ENCODE measurements around the gene USP9X.

DNA sequence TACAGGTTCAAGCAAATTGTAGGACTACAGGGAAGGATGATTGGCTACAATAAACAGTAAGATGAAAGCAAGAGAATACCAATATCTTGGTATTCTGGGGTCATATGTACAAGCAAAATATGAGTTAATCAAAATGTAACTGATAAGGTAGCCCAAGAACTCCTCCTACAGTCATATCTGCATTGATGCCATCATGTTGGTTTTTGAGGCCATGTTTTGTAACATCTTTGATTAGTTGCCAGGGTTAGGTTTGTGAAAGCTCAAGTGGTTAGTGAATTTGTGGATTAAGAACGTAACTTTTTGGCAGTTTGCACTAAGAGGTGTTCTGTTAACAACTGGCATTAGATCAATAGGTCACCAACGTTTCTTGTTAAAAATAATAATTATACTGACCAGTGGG is 59.6 kb downstream of the USP9X start:
- TF ChIP-seq, protein P1, sequence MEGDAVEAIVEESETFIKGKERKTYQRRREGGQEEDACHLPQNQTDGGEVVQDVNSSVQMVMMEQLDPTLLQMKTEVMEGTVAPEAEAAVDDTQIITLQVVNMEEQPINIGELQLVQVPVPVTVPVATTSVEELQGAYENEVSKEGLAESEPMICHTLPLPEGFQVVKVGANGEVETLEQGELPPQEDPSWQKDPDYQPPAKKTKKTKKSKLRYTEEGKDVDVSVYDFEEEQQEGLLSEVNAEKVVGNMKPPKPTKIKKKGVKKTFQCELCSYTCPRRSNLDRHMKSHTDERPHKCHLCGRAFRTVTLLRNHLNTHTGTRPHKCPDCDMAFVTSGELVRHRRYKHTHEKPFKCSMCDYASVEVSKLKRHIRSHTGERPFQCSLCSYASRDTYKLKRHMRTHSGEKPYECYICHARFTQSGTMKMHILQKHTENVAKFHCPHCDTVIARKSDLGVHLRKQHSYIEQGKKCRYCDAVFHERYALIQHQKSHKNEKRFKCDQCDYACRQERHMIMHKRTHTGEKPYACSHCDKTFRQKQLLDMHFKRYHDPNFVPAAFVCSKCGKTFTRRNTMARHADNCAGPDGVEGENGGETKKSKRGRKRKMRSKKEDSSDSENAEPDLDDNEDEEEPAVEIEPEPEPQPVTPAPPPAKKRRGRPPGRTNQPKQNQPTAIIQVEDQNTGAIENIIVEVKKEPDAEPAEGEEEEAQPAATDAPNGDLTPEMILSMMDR (IDR thresholded peaks at IDR 0.05; ENCODE audit: insufficient read depth, low read length, poor library complexity, severe bottlenecking) = no peak
- no peak for TF ChIP-seq EZH2phosphoT487 (conservative IDR thresholded peaks at IDR 0.05; ENCODE audit: low read length)
